GM19193 (cell line): Measurements from ENCODE around the gene INTS4.

Experiments used
- POLR2A ChIP-seq: IDR thresholded peaks from 4 replicates; pipeline ENCODE4 v1.6.1; 2011; ENCODE audit not compliant: insufficient read depth, insufficient read length; ENCODE audit errors: extremely low read depth

Gene INTS4

DNA sequence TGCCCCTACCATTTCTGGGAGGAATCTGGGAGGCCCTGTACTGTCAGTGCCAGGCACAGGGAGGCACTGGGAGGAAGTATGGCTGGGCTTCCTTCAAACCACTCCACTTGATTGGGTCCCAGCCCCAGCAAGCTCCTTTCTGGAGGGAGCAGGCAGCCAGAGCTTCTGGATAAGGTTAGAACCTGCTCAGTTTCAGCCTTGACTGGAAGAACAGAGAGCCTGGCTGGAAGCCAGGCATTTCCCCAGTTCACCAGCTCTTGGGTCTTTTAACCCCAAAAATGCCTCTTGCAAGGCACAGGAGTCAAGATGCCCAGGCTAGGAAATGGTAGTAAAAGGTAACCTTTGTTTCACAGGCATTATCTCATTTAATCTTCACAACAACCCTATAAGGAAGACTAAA, 37.6 kb upstream of the INTS4 start:
- TF ChIP-seq POLR2A, result no peak

DNA sequence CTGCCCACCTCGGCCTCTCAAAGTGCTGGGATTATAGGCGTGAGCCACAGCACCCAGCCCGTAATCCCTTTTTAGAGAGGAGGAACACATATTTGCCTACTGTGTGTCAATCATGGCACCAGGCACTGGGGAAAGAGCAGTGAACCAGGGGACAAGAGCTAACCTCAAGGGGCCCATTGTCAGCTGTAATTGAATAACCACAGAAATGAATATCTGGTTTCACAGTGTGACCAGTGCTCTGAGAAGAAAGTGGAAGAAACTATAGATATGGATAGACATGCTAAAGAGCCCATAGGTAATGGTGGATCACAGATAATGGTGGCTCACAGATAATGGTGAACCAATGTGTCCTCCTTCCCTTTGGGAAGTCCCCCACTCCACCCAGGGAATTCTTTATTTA, 37.2 kb upstream of the INTS4 start:
- TF ChIP-seq POLR2A, result no peak

DNA sequence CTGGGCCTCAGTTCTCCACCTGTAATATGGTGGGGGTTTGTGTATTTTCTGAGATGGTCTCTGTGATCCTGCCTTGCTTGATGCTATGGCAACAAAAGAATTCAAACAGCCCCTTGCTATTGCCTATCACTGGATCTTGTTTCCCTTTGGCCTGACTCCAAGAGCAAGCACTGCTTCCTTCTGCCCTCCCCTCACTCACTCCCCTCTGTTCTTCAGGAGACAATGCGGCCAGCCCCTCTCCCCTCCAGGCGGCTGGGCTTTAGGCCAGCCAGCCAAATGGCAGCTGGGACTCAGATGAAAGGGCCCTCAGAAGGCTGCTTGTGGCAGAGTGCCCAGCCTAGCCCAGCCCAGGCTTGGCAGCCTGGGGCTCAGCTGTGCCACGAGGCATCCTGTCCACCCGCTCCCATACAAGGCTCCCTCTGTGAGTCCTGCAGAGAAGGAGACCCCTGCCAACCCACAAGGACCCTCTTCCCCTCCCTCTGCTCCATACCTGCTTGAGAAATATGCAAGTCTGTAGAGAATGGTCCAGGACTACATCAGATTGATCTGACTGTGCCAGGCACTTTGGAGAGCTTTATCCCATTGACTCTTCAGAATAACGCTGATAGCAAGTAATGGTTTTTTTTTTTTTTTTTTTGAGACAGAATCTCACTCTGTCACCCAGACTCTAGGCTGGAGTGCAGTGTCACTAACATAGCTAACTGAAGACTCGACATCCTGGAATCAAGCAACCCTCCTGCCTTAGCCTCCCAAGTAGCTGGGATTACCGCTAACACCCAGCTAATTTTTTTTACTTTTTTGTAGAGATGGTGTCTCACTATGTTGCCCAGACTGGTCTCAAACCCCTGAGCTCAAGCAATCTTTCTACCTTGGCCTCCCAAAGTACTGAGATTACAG, 36.2 kb upstream of the INTS4 start:
- no peak for TF ChIP-seq POLR2A

DNA sequence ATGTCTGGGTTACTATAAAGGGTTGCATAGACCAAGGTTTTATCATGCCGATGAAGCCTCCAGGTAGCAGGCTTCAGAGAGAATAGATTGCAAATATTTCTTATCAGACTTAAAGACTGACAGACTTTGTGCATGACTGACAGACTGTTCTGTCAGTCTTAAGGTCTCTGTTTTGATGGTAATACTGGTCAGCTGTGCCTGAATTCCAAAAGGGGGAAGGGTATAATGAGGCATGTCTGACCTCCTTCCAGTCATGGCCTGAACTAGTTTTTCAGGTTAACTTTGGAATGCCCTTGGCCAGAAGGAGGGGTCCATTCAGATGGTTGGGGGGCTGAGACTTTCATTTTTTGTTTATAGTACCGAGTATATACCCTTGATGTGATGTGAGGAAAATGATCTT, 33.3 kb upstream of the INTS4 start:
- no peak for TF ChIP-seq POLR2A

DNA sequence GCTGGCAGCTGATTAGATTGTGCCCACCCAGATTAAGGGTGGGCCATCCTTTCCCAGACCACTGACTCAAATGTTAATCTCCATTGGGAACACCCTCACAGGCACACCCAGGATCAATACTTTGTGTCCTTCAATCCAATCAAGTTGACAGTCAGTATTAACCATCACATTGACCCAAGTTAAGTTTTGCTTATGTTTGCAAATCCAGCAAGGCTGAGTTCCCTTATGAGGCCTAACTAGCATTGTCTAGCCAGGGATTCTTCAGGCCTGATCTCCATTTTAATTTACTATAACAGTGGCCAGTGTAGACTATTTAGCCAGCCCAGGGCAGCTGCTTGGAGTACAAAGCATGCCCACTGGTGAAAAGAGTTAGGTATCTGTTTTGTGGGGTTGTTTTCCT, 30.9 kb upstream of the INTS4 start:
- no peak for TF ChIP-seq POLR2A

DNA sequence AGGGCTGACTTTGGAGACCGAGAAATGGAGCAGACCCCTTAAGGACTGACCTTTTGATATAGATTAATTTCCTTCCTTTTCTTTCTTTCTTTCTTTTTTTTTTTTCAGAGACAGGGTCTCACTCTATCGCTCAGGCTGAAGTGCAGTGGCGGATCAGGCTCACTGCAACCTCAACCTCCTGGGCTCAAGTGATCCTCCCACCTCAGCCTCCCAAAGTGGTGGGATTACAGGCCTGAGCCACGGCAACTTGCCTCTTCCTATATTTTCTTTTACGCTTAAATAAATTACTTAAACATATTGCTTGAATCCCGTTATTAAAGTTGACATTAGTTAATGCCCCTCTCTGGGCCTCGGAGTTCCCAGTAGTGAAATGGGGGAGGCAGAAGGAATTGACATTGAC, 29.0 kb upstream of the INTS4 start:
- TF ChIP-seq POLR2A, result no peak

DNA sequence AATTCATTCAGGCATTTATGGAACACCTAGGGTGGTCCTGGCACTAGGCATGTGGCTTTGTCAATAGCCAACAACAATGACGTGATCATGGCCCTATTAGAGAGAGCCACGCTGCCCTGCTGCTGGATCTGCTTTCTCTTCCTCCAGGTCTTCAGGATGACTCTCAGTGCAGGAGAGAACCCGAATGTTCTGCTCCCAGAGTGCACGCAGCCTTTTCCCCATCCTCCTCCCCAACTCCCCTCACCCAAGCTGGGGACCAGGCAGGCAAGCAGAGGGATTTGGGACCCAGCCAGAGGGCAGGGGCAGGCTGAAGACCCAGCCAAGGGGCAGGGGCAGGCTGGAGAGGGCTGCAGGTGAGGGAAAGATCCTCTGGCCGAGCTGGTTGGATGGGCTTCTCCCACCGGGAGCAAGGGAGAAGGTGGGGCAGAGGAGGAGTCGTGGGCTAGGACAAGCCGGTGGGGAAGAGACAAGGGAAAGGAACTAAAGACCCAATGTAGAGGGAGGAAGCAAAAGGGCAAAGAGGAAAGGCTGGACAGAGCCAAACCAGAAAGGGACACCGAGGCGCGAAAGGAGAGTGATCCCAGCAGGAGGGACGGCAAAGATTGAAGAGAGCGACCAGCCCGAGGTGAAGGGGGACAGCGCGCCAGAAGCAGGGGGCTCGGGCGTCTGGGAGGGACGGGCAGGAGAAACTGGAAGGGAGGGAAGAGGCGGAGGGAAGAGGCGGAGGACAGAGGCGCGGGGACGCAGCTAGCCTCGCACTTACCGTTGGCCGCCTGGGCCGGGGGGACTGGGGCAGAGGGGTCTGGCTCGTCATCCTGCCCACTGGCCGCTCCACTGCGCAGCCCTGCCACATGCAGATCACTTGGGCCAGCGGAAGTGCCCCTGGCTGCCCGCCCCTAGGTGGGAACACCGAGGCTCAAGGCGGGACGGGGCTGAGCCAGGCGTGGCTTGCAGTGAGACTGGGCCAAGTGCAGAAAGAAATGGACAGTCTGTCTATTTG, 28.2 kb upstream of the INTS4 start, which contains the start of gene KCTD14:
Gene KCTD14 (minus strand): TSS at position 880 of the 1,000 bp plus-strand sequence. CDS start 27 bp downstream, at position 853.
- no peak for TF ChIP-seq POLR2A

DNA sequence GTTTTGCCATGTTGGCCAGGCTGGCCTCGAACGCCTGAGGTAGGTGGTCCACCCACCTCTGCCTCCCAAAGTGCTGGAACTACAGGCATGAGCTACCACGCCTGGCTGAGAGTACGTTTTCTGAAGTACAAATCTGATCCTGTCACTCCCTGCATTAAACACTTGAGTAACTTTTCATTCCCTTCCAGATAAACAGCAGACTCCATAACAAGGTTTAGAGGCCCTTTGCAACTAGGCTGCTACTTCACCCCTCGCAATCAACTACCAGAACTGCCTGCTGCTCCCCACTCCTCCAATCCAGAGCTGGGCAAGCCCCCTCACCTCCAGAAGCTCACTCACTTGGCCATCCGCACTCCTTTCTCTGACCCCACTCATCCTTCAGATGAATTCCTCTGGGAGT, 27.1 kb upstream of the INTS4 start:
- no peak for TF ChIP-seq POLR2A

DNA sequence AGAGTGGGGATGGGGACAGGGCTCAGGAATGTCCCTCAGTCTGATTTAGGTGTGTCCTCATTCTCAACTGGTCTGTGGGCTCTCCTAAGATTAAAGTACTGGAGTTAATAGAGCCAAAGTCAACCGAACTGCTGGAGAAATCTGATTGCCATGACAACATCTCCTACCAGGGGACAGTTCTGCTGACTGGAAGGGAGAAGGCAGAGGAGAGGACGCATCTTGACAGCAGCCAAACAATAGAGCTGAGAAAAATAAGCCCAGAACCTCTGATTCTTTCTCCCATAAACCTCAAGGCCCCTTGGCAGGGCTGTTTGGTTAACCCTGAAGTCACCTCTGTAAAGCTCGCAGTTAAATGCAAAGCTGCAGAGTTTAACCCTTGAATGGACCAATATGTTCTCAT, 25.8 kb upstream of the INTS4 start:
- no peak for TF ChIP-seq POLR2A

DNA sequence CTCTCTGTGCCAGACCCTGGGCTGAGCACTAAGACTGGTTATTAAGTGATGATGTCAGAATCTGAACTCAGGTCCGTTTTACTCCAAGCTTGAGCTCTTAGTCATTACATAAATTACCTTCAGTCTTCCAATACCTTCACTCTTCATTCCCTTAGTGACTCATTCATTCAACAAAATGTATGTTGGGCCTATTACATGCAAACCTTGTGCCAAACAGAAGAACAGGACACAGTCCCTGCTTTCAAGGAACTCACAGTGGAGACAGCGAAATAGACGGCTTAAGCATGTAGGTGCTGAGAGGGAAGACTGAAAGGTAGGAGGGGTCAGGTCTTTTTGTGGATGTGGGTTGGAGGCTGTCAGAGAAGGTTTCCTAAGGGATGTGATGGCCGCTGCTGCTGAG, 25.3 kb upstream of the INTS4 start:
- no peak for TF ChIP-seq POLR2A

DNA sequence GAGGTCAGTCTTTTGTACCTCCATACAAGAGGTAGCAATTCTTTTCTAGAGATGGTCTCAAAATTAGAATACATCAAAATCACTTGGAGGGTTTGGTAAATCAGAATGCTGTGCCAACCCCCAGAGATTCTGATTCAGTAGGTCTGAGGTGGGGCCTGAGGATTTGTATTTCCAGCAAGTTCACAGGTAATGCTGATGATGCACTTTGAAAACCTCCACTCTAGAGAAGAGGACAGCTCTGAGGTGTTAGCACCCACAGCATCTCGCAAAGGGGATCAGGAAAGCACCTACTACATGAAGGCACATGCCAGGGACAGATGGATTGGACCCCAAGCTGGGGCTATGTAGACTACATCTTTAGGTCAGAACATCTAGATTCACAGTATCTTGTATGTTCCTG, 21.4 kb upstream of the INTS4 start:
- no peak for TF ChIP-seq POLR2A

DNA sequence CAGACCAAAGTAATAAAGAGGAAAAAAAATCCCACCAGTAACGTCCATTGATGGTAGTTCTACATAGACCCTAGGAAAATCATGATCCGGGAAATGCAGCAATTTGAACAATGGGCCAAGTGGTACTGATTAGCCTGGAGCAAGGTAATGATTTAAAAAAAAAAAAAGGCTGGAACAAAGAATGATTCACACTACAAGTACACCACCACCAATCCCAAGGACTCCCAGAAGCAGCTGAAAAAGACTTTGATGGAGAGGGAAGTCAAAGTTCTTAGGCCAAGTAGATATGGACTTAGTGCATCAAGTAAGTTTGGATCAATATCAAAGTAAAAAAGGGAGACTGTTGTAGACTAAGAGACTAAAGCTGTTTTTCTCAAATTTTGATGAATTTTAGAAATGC, 16.8 kb upstream of the INTS4 start:
- no peak for TF ChIP-seq POLR2A

DNA sequence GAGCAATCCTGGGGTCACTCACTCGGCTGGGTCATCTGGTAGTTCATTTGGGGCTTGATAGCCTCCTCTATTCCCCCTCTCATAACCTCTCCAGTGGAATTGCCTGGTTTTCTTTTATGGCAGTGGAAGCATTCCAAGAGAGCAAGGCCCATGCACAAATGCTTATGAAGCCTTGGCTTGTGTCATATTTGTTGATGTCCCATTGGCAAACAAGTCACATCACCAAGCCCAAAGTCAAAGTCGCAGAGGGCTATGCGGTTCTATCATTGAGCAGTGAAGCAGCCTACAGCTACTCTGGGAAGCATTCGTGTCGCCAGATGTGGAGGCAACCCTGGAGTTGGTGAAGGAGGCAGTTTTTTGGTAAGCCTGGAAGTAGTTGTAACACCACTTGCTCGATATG, 16.3 kb upstream of the INTS4 start:
- no peak for TF ChIP-seq POLR2A

DNA sequence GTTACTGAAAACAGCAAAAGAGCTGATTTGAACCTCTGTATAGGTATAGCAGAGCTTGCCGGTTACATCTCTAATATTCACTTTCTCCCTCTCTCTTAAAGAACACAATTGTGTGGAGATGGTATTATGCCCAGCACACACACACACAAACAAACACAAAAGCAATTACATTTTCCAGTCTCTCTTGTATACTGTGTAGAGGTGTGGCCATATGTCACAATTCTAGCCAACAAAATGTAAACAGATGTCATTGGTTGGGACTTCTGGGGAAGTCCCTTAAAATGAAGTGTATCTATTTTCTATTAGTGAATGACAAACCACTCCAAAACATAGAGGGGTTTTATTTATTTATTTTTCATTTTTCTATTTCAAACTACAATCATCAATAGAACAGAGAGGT, 15.8 kb upstream of the INTS4 start:
- no peak for TF ChIP-seq POLR2A

DNA sequence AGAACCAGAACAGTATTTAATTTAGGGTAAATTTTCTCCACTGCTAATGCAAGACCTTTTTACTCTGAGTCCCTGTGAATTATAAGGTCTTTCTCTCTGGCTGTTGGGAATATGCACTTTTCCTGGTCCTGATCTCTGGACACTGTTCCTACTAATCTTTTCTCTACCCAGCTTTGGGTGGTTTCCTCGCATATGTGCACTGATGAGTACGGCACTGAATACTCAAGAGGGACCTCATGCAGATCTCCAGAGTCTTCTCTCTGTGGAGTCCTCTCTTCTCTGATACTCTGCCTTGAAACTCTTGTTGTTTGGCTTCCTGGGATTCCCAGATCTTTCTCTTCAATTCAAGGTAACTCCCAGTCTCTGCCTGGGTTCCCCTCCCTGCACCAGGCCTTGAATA, 14.6 kb upstream of the INTS4 start:
- no peak for TF ChIP-seq POLR2A
